Lung (tissue), 12 donors: ENCODE data around the gene FGR. TPM values are rescaled to one million over a fixed set of nuclear protein-coding genes. Genes with fewer than 3 reads are reported as not detected.
A peak's percentile ranks its signal among the peaks of the same experiment; 100 is the strongest.

ENCODE experiments used
- ATAC-seq: fragments of 200-7000 bp; cut with Tn5 transposase; one replicate; pipeline ENCODE4 v1.9.1; 2020; ENCODE audit warnings: moderate number of reproducible peaks; ENCODE audit not compliant: insufficient read depth, low FRiP score
- DNase-seq, 3 donors: peaks; one replicate each; pipeline ENCODE4 v3.0.0-alpha.2; 2013 to 2017
- H3K27ac ChIP-seq, 2 donors: one replicate each; pipeline ENCODE4 v1.5.1; 2013; ENCODE audit warnings: mild to moderate bottlenecking in 2 of 2, moderate library complexity in 2 of 2, control low read depth in 1 of 2, inconsistent platforms in 1 of 2, low read depth in 1 of 2, low read length in 1 of 2
- H3K27me3 ChIP-seq, 3 donors: one replicate each; pipeline ENCODE4 v1.5.1; 2013; ENCODE audit warnings: low read length in 2 of 3; ENCODE audit not compliant: control insufficient read depth in 3 of 3, insufficient read depth in 3 of 3
- H3K36me3 ChIP-seq, 4 donors: one replicate each; pipeline ENCODE4 v1.5.1; 2013; ENCODE audit warnings: low read length in 4 of 4, mild to moderate bottlenecking in 1 of 4, moderate library complexity in 1 of 4; ENCODE audit not compliant: control insufficient read depth in 4 of 4, insufficient read depth in 4 of 4
- H3K4me1 ChIP-seq, 5 donors: one replicate each; pipeline ENCODE4 v1.5.1; 2013; ENCODE audit warnings: low read length in 5 of 5, mild to moderate bottlenecking in 2 of 5, moderate library complexity in 1 of 5; ENCODE audit not compliant: control insufficient read depth in 5 of 5, insufficient read depth in 5 of 5
- H3K4me3 ChIP-seq: one replicate; pipeline ENCODE4 v1.5.1; 2013; ENCODE audit warnings: mild to moderate bottlenecking, control low read depth, moderate library complexity
- H3K9ac ChIP-seq, 2 donors: one replicate each; pipeline ENCODE4 v1.5.1; 2013; ENCODE audit warnings: low read length in 2 of 2, control low read depth in 1 of 2; ENCODE audit not compliant: insufficient read depth in 1 of 2
- H3K9me3 ChIP-seq, 4 donors: one replicate each; pipeline ENCODE4 v1.5.1; 2013; ENCODE audit warnings: low read length in 3 of 4, mild to moderate bottlenecking in 1 of 4, moderate library complexity in 1 of 4; ENCODE audit not compliant: control insufficient read depth in 4 of 4, insufficient read depth in 3 of 4
- WGBS, 2 donors: extraction: QIAGEN DNeasy Blood & Tissue Kit; methylation state at CpG; one replicate each; pipeline ENCODE4 v1.1.7; 2013; 5-methylcytosine and 5-hydroxymethylcytosine counted together
- polyA plus RNA-seq, 2 donors: library from polyadenylated mRNA; stranded (reverse); fragments of 200-250 nt; gene quantifications; one replicate each; pipeline ENCODE4 v1.2.1, GENCODE V29; 2013
- total RNA-seq, 2 donors: library from RNA; depleted of rRNA in 1 of 2; stranded (reverse); fragments of >200 nt in 1 of 2; gene quantifications; one replicate each; pipeline ENCODE4 v1.2.1, GENCODE V29; 2014 to 2021
- TF ChIP-seq, protein P1 (sequence below): IDR thresholded peaks from 2 replicates; pipeline ENCODE4 v1.5.1; 2012; ENCODE audit warnings: mild to moderate bottlenecking; ENCODE audit errors: control extremely low read depth, extremely low read depth
- donor health status: control.
- donor health status: control.
- donor health status: Bipolar disorder and iron deficiency.
- donor health status: healthy.
- donor health status: DM: yes; HTN: yes; CAD: no.

FGR gene
- total and polyA plus RNA-seq, 4 donors = 26.6 to 403 (median 111) TPM

DNA sequence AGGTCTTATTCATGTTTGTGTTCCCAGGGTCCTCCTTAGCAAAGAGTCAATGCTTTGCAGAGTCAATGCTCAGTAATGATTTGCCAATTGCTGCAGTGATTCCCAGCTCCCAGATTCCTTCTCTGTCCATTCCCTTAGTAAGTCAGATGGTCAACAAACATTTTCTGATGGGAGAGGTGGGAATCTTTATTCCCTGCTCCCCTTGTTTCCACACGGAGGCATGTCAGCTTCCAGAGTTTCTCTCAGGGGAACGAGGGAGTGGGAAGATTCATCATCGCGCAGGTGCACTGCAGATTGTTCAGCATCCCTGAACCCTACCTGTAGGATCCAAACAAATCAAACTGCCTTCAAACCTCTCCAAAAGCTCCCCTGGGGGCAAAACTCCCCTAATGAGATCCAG is 23.5 kb downstream of the FGR start:
- TF ChIP-seq, protein P1, sequence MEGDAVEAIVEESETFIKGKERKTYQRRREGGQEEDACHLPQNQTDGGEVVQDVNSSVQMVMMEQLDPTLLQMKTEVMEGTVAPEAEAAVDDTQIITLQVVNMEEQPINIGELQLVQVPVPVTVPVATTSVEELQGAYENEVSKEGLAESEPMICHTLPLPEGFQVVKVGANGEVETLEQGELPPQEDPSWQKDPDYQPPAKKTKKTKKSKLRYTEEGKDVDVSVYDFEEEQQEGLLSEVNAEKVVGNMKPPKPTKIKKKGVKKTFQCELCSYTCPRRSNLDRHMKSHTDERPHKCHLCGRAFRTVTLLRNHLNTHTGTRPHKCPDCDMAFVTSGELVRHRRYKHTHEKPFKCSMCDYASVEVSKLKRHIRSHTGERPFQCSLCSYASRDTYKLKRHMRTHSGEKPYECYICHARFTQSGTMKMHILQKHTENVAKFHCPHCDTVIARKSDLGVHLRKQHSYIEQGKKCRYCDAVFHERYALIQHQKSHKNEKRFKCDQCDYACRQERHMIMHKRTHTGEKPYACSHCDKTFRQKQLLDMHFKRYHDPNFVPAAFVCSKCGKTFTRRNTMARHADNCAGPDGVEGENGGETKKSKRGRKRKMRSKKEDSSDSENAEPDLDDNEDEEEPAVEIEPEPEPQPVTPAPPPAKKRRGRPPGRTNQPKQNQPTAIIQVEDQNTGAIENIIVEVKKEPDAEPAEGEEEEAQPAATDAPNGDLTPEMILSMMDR = no peak
- DNase-seq (no peak), ATAC-seq (no peak)
- peaks cover 0 to 9% (median 0%) of the 10 kb centered on the region in 4 donors for H3K36me3 ChIP-seq
- H3K27ac ChIP-seq = no peak overlapping the region
- no peak overlapping the region for H3K9ac ChIP-seq
- peaks cover 0 to 1% (median 0%) of the 10 kb centered on the region in 4 donors for H3K9me3 ChIP-seq
- WGBS, 2 donors = 87 to 96% methylated on average over 4 of the region's 4 CpGs
- H3K27me3 ChIP-seq = no peaks in the 10 kb centered on the region
- H3K4me1 ChIP-seq = peaks cover 0 to 10% (median 0%) of the 10 kb centered on the region in 5 donors
- H3K4me3 ChIP-seq = no peak overlapping the region

DNA sequence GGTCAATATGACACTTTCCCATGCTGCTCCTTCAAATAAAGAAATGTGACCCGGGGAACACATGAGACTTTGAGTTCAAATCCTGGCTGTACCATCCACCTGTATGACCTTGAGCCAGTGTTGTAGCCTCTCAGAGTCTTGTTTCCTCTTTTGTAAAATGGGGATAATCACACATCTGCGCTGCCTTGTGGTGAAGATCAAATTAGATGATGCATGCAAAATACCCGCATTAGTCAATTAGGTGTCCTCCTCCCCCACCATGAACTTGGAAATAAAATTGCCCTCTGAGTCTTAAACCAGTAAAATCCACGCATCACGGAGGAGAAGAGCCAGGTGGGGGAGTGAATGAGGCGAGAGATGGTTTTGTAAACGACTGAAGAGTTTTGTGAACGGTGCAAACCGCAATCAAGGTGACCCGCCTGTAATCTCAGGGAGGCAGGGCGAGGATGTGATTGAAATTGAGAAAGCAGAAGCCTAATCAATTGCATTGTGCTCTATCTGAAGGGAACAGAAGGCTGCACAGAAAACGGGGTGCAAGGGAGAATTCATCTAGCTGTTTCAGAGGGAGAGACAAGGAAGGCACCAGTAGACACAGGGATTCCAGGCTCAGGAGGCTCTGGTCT is 25.3 kb downstream of the FGR start:
- H3K36me3 ChIP-seq = no peaks in the 10 kb centered on the region
- no peak for DNase-seq
- no peaks in the 10 kb centered on the region for H3K9me3 ChIP-seq
- no peaks in the 10 kb centered on the region for H3K27me3 ChIP-seq
- H3K9ac ChIP-seq = no peak overlapping the region
- 71 to 77% methylated on average over 12 of the region's 12 CpGs for WGBS, 2 donors
- ATAC-seq = no peak
- H3K4me3 ChIP-seq = no peak overlapping the region
- peaks cover 0 to 21% (median 2%) of the 10 kb centered on the region in 5 donors for H3K4me1 ChIP-seq
- H3K27ac ChIP-seq = no peak overlapping the region
- TF ChIP-seq, protein P1 = no peak

DNA sequence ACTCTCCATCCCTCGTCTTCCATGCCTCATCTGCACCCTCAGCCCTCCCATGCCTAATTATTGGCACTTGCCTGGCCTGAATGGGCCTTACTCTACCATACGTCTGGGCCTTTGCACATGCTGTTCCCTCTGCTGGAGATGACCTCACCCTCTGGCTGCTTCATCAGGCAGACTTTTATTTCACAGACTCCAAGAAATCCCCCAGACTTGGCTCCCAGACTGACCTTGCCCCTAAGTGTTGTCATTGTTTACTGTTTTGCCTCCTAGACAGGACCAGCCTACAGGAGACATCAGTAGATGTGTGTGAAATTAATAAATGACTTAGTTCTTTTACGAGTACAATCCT is 25.8 kb downstream of the FGR start:
- TF ChIP-seq, protein P1 = no peak
- Histone ChIP-seq H3K4me1 (peaks cover 0 to 15% (median 3%) of the 10 kb centered on the region in 5 donors), H3K27me3 (no peaks in the 10 kb centered on the region), H3K9me3 (no peaks in the 10 kb centered on the region), H3K9ac (no peak overlapping the region), H3K36me3 (no peaks in the 10 kb centered on the region), H3K27ac (peak overlapping the region in 1 of 2 donors; percentile 26), H3K4me3 (no peak overlapping the region)
- WGBS, 2 donors = 52 to 63% methylated on average over 3 of the region's 3 CpGs
- DNase-seq = no peak
- no peak for ATAC-seq

DNA sequence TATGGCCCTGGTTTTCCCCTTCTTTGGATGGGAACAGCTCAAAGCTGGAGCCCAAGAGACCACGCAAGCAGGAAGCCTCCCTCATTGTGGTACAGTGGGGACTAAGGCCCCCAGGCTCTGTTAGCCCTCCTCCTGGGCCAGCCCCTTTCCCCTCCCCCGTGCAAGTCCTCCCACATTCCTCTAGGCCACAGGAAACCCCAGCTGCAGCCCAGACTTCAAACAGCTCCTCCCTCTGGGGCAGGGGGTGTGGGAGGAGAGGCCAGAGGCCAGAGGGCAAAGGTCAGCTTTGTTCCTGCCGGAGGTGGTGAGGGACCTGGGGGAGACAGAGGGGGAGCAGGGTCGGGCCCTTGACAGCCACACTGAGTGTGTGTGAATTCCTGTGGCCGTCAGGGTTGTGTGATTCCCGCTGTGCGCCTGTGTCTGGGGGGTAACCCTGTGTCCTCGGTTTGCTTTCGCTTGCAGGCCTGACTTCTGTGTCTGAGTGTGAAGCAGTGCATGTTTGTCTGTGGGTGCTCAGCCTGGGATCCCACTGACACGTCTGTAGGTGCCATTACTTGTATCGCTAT is 27.7 kb downstream of the FGR start:
- no peak overlapping the region for H3K27ac ChIP-seq
- H3K9ac ChIP-seq = no peak overlapping the region
- 60 to 68% methylated on average over 11 of the region's 11 CpGs for WGBS, 2 donors
- DNase-seq = peak; percentile 41 to 54 (median 51)
- H3K4me1 ChIP-seq = peaks cover 0 to 14% (median 3%) of the 10 kb centered on the region in 5 donors
- H3K27me3 ChIP-seq = no peaks in the 10 kb centered on the region
- H3K4me3 ChIP-seq = no peak overlapping the region
- H3K36me3 ChIP-seq = no peaks in the 10 kb centered on the region
- ATAC-seq = no peak
- TF ChIP-seq, protein P1 = no peak
- no peaks in the 10 kb centered on the region for H3K9me3 ChIP-seq
